Medulla oblongata (tissue), 1 donor: Measurements from ENCODE around the gene CHRFAM7A.
"Not testable (repeated sequence)": the region's sequence is repeated elsewhere in the genome, so short reads cannot be mapped to it uniquely, and the experiment has no call there.

Experiments used
- DNase-seq: peaks from one replicate; pipeline ENCODE4 v3.0.0-alpha.2; 2015; ENCODE audit errors: extremely low spot score

CHRFAM7A gene

GRCh38 chr15:30321063-30321462 is 72.3 kb downstream of the CHRFAM7A start:
- DNase-seq, result not testable (repeated sequence)

GRCh38 chr15:30315704-30316103 is 77.6 kb downstream of the CHRFAM7A start:
- DNase-seq, result not testable (repeated sequence)

GRCh38 chr15:30310575-30310974 is 82.8 kb downstream of the CHRFAM7A start:
- DNase-seq, result not testable (repeated sequence)
